GM12864 (cell line): ENCODE results near the gene ZNF358.
A peak's percentile ranks its signal among the peaks of the same experiment; 100 is the strongest.

ENCODE experiments used
- DNase-seq: peaks from one replicate; pipeline ENCODE4 v3.0.0-alpha.2; 2011; ENCODE audit warnings: low read depth
- H3K4me3 ChIP-seq: 2 replicates; pipeline ENCODE4 v1.5.1; 2011; ENCODE audit warnings: mild to moderate bottlenecking, low read depth, low read length, control low read depth
- CTCF ChIP-seq: IDR thresholded peaks from 2 replicates; pipeline ENCODE4 v1.5.1; 2011; ENCODE audit warnings: low read depth, mild to moderate bottlenecking, moderate library complexity, low read length, control low read depth, inconsistent platforms; ENCODE audit errors: missing control alignments

The ZNF358 gene

GRCh38 chr19:7521551-7522071, 5.7 kb downstream of the ZNF358 start:
- no peak for DNase-seq
- no peak for TF ChIP-seq CTCF
- no peak overlapping the region for H3K4me3 ChIP-seq

GRCh38 chr19:7522072-7522922, 6.4 kb downstream of the ZNF358 start, which contains the start of gene MCOLN1:
MCOLN1 (plus strand) TSS chr19:7522624; CDS start chr19:7522751, 127 bp downstream.
- peak; percentile 86 for DNase-seq
- no peak for TF ChIP-seq CTCF
- peak within 1 kb of the TSS; percentile 80 for H3K4me3 ChIP-seq

- no peak for DNase-seq
- no peak for TF ChIP-seq CTCF
- peak overlapping the region; percentile 80 for H3K4me3 ChIP-seq
Measured at GRCh38 chr19:7522923-7523667, 7.2 kb downstream of the ZNF358 start.

DNA sequence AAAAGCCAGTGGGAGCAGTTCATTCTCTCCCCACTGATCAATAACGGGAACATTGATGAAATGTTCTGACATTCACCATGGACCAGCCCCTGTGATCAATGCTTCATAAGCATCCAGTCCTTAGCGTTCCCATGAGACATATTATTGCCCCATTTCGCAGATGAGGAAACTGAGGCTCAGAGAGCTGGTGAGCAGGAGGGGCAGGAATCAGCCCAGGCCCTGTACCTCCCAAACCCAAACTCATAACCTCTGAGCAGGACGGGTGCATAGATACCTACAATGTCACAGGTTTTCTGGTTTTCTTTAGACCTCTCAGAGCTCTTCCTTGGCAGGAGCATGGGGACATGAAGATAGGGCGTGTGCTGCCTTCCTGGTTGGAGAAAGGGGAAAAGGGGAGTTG, 8.6 kb downstream of the ZNF358 start:
- H3K4me3 ChIP-seq: no peak overlapping the region
- no peak for TF ChIP-seq CTCF
- no peak for DNase-seq

- no peak for TF ChIP-seq CTCF
- H3K4me3 ChIP-seq: no peak overlapping the region
- DNase-seq: no peak
Measured at GRCh38 chr19:7524992-7525739, 9.3 kb downstream of the ZNF358 start.

DNA sequence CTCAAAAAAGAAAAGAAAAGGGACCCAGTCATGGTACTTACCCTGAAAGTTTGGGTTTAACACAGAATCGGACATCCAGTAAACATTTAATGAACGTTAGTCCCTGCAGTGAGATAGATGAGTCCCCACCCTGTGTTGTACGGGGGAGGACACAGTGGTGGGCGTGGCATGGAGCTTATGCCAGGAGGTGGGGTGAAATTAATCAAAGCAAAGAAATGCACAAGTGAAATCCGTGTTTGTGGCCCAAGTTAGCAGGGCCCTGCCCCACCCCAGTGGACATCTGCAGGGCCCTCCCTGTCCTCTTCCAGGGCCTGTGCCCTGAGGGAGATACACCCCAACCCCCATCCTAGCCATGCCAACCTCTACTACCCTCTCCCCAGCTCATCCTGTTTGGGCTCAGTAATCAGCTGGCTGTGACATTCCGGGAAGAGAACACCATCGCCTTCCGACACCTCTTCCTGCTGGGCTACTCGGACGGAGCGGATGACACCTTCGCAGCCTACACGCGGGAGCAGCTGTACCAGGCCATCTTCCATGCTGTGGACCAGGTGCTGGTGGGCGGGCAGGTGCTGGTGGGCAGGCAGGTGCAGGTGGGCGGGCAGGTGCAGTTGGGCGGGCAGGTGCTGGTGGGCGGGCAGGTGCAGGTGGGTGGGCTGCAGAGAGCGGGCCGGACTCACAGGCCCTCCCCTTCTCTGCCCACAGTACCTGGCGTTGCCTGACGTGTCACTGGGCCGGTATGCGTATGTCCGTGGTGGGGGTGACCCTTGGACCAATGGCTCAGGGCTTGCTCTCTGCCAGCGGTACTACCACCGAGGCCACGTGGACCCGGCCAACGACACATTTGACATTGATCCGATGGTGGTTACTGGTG, 10.4 kb downstream of the ZNF358 start:
- H3K4me3 ChIP-seq: no peak overlapping the region
- no peak for TF ChIP-seq CTCF

More for the DNA sequence above, 10.4 kb downstream of the ZNF358 start:
- no peak for DNase-seq
